Tracheal epithelial cell (primary cell): ENCODE measurements around the gene MEP1A. TPM values are rescaled to one million over a fixed set of nuclear protein-coding genes. Genes with fewer than 3 reads are reported as not detected.

Experiments used
- total RNA-seq: library from RNA; depleted of rRNA; stranded (reverse); fragments of >200 nt; gene quantifications from 2 replicates; pipeline ENCODE4 v1.2.1, GENCODE V29; 2014

Gene MEP1A, protein sequence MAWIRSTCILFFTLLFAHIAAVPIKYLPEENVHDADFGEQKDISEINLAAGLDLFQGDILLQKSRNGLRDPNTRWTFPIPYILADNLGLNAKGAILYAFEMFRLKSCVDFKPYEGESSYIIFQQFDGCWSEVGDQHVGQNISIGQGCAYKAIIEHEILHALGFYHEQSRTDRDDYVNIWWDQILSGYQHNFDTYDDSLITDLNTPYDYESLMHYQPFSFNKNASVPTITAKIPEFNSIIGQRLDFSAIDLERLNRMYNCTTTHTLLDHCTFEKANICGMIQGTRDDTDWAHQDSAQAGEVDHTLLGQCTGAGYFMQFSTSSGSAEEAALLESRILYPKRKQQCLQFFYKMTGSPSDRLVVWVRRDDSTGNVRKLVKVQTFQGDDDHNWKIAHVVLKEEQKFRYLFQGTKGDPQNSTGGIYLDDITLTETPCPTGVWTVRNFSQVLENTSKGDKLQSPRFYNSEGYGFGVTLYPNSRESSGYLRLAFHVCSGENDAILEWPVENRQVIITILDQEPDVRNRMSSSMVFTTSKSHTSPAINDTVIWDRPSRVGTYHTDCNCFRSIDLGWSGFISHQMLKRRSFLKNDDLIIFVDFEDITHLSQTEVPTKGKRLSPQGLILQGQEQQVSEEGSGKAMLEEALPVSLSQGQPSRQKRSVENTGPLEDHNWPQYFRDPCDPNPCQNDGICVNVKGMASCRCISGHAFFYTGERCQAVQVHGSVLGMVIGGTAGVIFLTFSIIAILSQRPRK
- not detected in 2 replicates for total RNA-seq

DNA sequence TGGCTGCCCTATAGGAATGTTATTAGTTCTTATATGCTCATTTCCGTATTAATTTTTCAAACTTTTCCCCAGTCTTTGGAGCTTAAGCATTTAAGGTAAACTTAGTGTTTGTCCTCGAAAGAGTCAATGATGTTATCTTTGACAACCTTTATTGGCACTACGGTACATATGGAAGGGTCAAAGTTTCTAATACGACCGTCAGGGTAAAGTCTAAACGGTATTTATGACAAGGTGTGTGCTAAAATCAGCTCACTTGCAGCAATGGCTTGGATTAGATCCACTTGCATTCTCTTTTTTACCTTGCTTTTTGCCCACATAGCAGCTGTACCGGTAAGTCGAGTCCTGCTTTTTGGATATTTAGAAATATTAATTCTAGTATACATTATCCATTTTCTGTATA is at the start of gene MEP1A:
TSS of gene MEP1A (plus strand) at position 252 of the 400 bp plus-strand sequence. CDS start at position 262, 10 bp downstream.

DNA sequence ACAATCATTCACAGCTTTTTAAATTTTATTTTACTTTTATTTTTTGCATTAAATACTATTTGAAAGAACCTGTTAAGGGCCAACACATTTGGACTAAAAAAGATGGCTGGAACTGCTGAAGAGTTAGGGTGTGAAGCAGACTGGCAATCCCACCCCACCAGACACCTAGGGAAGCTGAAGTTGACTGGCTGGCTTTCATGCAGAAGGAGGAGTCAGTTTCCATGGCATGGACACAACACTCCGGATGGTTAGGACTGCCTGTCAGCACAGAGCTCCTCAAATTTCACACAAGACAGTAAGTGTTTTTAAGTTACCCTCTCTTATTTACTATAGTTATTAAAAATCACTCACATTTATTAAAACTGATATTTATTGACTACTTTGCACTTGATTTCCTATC is 46.5 kb upstream of the MEP1A start, which contains the start of gene ANKRD66:
TSS of gene ANKRD66 (plus strand) at position 238 of the 400 bp plus-strand sequence. CDS start 5,016 bp downstream, outside the sequence.

Other genes starting within 250 kb of the MEP1A start
- gene CYP39A1, start 140.6 kb upstream of the MEP1A start, total RNA-seq = 2.4 and 5.3 TPM in 2 replicates
- 2.8 and 3.1 TPM in 2 replicates for gene SLC25A27, start 140.4 kb upstream of the MEP1A start, total RNA-seq
- under 0.01 and 0.43 TPM in 2 replicates for gene TDRD6, start 105.5 kb upstream of the MEP1A start, total RNA-seq
- gene PLA2G7, start 58.0 kb upstream of the MEP1A start, total RNA-seq = 0.72 TPM in 1 of 2 replicates, not detected in the other
- not detected in 2 replicates for gene ANKRD66, start 46.5 kb upstream of the MEP1A start, total RNA-seq
- gene ADGRF5, start 128.5 kb downstream of the MEP1A start, total RNA-seq = under 0.01 and 0.48 TPM in 2 replicates
- gene ADGRF1, start 248.9 kb downstream of the MEP1A start, total RNA-seq = 6.7 and 16.8 TPM in 2 replicates